Measurements from ENCODE around the gene RAP2A. TPM values are rescaled to one million over a fixed set of nuclear protein-coding genes. Genes with fewer than 3 reads are reported as not detected.

The RAP2A gene
- total and polyA plus RNA-seq, 10 of the 15 experiments (the other 5 are each of a cell fraction or from before 2014, with no cell fraction given) = 3.5 to 35.1 (median 14.9) TPM

DNA sequence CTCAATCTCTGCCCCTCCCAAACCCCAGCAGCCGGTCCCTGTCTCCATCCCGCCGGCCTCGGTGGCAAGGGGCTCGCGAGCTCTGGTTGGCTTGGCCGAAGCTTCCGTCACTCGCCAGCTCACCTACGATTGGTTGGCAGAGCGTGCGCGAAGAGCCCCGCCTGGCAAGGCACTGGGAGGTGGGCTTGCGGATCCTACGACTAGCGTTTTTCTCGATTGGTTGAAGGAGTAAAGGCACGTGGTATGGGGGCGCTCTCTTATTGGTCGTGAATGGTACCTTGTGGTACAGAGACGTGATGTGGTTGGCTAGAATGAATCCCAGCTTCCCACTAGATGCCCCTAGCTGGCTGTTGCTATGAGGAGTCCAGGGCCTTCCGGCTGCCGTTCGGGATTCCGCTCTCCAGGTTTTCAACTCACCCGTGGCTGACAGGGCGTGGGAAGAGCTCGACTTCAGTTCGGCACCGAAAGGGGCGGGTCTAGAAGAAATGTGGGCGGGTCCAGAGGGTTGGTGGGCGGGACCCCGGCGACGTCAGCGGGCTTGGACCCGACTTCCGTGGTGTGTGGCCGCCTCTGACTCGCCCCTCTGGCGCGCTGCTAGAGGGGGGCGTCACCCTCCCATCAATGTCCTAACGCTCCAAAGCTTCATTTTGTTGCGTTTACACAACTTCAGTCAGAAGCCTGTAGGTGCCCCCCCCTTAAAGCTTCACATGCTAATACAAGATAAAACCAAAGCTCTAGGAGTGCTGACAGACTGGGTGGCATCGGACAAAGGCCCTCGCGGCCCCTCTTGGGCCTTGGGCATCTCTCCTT lies 847 bp upstream of the RAP2A start (continued):
- TF ChIP-seq EP300 (IDR thresholded peaks at IDR 0.05; ENCODE audit: borderline replicate concordance in 1 of 2, control insufficient read depth in 1 of 2, low read depth in 2 of 2, low read length in 2 of 2) (peak; percentile 45 to 61; a peak in 3 of 4 replicates), SMC3 (IDR thresholded peaks at IDR 0.05; ENCODE audit: borderline replicate concordance, low read length) (no peak), RAD21 (IDR thresholded peaks at IDR 0.05; ENCODE audit: insufficient read depth, low read depth, low read length) (no peak), PAX8 (IDR thresholded peaks at IDR 0.05) (no peak), CREM (IDR thresholded peaks at IDR 0.05; ENCODE audit: low read depth) (peak; percentile 85; the same call in 1 of the 2 replicates), RAD51 (IDR thresholded peaks at IDR 0.05) (peak; percentile 99), CBFB (IDR thresholded peaks at IDR 0.05; ENCODE audit: low read depth) (peak; percentile 80; the same call in 1 of the 2 replicates), CEBPB (IDR thresholded peaks at IDR 0.05; ENCODE audit: borderline replicate concordance in 1 of 2, low read depth in 2 of 2, low read length in 2 of 2) (peak in 1 of 2 experiments; percentile 56; a peak in 1 of 4 replicates), ZNF274 (IDR thresholded peaks at IDR 0.05; ENCODE audit: insufficient read depth, insufficient read length) (no peak), STAT1 (conservative IDR thresholded peaks at IDR 0.05) (peak; percentile 23; the same call in 1 of the 2 replicates), ETV6 (conservative IDR thresholded peaks at IDR 0.05 in 1 of 2, IDR thresholded peaks at IDR 0.05 in 1 of 2; ENCODE audit: borderline replicate concordance in 1 of 2, low read depth in 1 of 2) (no peak), RCOR1 (conservative IDR thresholded peaks at IDR 0.05; ENCODE audit: low read depth, low read length) (0 out of 2 replicates have a peak, but pooled peaks have one; percentile 93), PML (IDR thresholded peaks at IDR 0.05; ENCODE audit: low read length) (peak; percentile 53; the same call in 1 of the 2 replicates), RFX5 (IDR thresholded peaks at IDR 0.05; ENCODE audit: low read depth, low read length) (peak; percentile 99), CHD2 (IDR thresholded peaks at IDR 0.05; ENCODE audit: borderline replicate concordance, low read depth, low read length) (peak; percentile 87)
- TF ChIP-seq, protein P1, sequence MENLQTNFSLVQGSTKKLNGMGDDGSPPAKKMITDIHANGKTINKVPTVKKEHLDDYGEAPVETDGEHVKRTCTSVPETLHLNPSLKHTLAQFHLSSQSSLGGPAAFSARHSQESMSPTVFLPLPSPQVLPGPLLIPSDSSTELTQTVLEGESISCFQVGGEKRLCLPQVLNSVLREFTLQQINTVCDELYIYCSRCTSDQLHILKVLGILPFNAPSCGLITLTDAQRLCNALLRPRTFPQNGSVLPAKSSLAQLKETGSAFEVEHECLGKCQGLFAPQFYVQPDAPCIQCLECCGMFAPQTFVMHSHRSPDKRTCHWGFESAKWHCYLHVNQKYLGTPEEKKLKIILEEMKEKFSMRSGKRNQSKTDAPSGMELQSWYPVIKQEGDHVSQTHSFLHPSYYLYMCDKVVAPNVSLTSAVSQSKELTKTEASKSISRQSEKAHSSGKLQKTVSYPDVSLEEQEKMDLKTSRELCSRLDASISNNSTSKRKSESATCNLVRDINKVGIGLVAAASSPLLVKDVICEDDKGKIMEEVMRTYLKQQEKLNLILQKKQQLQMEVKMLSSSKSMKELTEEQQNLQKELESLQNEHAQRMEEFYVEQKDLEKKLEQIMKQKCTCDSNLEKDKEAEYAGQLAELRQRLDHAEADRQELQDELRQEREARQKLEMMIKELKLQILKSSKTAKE (IDR thresholded peaks at IDR 0.05; ENCODE audit: low read depth, poor library complexity, severe bottlenecking) = peak; percentile 87
- TF ChIP-seq, protein P2, sequence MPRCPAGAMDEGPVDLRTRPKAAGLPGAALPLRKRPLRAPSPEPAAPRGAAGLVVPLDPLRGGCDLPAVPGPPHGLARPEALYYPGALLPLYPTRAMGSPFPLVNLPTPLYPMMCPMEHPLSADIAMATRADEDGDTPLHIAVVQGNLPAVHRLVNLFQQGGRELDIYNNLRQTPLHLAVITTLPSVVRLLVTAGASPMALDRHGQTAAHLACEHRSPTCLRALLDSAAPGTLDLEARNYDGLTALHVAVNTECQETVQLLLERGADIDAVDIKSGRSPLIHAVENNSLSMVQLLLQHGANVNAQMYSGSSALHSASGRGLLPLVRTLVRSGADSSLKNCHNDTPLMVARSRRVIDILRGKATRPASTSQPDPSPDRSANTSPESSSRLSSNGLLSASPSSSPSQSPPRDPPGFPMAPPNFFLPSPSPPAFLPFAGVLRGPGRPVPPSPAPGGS (IDR thresholded peaks at IDR 0.05; ENCODE audit: borderline replicate concordance, insufficient read depth, low read depth, low read length, poor library complexity, severe bottlenecking) = peak; percentile 16
- TF ChIP-seq, protein P3, sequence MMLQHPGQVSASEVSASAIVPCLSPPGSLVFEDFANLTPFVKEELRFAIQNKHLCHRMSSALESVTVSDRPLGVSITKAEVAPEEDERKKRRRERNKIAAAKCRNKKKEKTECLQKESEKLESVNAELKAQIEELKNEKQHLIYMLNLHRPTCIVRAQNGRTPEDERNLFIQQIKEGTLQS (IDR thresholded peaks at IDR 0.05; ENCODE audit: borderline replicate concordance, extremely low read depth, low read depth, low read length) = peak; percentile 70; the same call in 1 of the 2 replicates
- TF ChIP-seq, protein P4, sequence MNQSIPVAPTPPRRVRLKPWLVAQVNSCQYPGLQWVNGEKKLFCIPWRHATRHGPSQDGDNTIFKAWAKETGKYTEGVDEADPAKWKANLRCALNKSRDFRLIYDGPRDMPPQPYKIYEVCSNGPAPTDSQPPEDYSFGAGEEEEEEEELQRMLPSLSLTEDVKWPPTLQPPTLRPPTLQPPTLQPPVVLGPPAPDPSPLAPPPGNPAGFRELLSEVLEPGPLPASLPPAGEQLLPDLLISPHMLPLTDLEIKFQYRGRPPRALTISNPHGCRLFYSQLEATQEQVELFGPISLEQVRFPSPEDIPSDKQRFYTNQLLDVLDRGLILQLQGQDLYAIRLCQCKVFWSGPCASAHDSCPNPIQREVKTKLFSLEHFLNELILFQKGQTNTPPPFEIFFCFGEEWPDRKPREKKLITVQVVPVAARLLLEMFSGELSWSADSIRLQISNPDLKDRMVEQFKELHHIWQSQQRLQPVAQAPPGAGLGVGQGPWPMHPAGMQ (IDR thresholded peaks at IDR 0.05; ENCODE audit: borderline replicate concordance) = no peak
- TF ChIP-seq, protein P5, sequence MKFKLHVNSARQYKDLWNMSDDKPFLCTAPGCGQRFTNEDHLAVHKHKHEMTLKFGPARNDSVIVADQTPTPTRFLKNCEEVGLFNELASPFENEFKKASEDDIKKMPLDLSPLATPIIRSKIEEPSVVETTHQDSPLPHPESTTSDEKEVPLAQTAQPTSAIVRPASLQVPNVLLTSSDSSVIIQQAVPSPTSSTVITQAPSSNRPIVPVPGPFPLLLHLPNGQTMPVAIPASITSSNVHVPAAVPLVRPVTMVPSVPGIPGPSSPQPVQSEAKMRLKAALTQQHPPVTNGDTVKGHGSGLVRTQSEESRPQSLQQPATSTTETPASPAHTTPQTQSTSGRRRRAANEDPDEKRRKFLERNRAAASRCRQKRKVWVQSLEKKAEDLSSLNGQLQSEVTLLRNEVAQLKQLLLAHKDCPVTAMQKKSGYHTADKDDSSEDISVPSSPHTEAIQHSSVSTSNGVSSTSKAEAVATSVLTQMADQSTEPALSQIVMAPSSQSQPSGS (IDR thresholded peaks at IDR 0.05; ENCODE audit: low read length) = peak; percentile 35; the same call in 1 of the 2 replicates
